Suppressor macrophage (primary cell): ENCODE data around the gene FOXQ1.
"Not testable (repeated sequence)": the region's sequence is repeated elsewhere in the genome, so short reads cannot be mapped to it uniquely, and the experiment has no call there.

ENCODE experiments used
- DNase-seq, 4 experiments: peaks; one replicate each; pipeline ENCODE4 v3.0.0-alpha.2; 2020 to 2022

The FOXQ1 gene

DNA sequence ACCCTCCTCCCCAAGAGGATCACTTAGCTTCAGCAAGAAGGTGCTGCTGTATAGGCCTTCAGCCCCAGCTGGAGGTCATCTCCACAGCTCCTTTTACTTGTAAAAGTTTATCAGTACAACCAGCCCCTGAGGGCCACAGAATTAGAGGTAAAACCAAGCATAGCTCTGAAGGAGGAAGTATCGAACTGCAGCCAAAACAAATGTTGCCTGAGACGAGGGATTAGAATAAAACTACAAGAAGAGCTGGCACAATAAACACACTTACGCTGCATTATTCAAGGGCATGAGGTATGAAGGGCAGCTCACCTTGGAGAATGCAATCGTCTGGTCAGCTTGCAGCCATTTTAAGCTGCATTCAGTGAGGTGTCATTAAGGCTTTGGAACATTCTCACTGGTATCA is 21.1 kb upstream of the FOXQ1 start:
- no peak for DNase-seq

DNA sequence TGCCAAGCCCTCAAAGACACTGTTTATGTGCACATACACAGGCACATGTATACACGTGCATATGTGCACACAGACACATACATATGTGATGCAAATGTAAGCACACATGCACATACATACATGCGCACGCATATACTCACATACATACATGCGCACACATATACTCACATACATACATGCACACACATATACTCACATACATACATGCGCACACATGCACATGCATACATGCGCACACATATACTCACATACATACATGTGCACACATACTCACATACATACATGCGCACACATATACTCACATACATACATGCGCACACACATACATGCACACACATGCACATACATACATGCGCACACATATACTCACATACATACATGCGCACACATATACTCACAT is 20.5 kb upstream of the FOXQ1 start:
- DNase-seq: no peak

DNA sequence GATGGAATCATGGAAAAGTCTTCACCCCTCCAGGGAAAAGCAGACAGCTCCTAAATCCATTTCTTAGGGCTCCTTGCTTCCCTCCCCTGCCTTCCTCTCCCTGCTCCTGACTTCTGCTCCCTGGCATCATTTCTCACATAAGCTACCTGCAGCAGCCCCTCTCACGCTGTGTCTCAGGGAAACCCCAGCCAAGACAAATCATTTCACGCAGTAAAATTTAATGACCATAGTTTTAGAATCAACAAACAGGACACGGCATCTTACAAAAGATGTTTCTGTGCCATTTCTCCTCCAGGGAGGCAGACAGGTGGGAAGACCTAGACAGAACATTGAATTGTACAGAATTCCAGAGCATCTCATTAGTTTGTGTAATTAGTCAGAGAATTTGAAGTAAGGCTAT is 16.5 kb upstream of the FOXQ1 start:
- DNase-seq: no peak

DNA sequence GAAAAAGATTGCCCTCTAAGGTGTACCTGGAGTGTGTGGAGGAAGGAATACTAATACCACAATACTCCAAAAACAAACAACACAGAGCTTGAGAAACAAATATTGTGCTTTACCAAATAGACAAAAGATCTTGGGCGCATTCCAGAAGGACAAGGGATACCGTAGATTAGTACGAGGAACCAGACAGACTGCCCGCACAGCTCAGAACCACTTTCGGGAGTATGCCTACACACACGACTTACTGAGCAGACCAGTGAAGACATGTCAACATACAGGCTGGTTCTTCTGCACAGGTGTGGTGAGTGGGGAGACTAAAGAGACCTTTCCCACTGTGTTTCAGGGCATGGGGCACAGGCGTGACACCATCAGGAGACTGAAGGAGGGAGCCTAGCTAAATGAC is 15.8 kb upstream of the FOXQ1 start:
- DNase-seq: no peak

DNA sequence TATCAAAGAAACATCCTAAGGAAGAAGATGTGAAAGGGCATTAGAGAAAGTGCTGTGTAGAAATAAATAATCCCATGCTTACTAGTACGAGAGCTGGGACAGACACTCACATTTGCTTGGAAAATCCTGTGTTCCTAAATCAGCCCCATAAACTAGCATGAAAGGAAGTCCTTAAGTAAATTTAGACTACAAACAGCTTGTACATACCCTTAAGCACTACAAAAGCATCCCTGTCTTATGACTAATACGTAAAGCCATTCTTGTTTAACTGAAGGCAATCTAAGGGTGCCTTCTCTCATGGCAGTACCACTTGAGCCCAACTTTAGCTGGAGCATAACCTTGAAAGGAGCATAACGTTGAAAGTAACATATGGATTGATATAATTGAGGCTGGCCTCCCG is 15.4 kb upstream of the FOXQ1 start:
- no peak for DNase-seq

DNA sequence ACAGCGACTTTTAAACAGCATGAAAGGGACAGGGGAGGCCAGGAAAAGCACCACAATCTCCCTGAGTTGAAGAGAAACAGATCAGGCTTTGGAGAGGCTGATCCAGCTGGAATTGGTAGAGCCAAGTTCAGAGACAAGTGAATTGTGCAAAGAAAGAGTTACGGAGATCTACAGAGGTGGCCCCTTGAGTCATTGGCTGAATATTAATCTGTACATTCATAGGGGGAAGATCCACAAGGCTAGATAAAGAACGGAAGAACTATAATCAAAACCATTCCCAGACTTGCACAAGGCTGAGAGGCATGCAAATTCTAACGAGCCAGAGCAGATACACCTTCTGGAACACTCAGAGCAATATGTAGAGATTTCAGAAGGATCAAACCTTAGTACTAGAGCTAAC is 14.2 kb upstream of the FOXQ1 start:
- no peak for DNase-seq

DNA sequence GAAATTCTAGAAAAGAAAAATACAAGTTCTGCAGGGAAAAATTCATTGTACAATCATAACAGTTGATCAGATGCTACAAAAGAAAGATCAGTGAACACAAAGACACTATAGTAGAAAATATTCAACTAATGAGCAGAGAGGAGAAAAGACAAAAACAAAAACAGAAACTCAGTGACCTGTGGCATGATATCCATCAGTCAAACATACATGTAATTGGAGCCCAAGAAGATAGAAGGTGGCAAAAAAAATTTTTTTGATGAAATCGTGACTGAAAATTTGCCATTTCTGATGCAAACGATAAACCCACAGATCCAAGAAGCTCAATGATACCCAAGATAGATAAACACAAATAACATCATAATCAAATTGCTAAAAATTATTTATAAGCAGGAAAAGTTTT is 13.1 kb upstream of the FOXQ1 start:
- no peak for DNase-seq

DNA sequence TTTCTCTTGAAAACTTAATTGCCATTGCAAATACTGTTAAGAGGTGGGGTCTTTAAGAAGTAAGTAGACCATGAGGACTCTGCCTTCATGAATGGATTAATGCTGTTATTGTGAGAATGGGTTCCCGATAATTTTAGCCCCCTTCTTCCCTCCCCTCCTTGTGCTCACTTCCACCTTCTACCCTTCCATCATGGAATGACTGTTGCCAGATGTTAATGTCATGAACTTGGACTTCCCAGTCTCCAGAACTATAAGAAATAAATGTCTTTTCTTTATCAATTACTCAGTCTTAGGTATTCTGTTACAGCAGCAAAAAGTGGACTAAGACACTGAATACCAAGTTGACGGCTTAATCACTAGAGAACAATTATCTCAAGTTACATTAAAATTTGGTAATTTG is 5.8 kb upstream of the FOXQ1 start:
- DNase-seq: no peak

DNA sequence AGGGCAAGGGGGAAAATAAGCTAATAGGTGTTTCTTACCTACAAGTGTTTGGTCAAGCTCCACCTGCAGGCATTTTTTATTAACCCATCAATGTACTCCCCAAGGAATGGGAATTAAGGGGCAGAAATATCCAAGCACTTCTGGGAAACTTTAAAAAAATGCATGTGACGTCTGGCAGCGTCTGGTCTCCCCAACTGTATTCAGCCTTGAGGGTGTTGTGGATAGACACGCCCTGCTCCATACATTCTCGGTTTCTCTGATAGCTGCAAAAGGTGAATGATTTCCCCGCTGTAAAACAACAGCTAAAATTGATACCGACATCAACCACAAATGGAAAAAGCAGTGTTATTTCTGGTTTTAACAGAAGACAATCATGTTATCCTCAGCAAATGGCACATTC is 2.5 kb upstream of the FOXQ1 start:
- DNase-seq: no peak

DNA sequence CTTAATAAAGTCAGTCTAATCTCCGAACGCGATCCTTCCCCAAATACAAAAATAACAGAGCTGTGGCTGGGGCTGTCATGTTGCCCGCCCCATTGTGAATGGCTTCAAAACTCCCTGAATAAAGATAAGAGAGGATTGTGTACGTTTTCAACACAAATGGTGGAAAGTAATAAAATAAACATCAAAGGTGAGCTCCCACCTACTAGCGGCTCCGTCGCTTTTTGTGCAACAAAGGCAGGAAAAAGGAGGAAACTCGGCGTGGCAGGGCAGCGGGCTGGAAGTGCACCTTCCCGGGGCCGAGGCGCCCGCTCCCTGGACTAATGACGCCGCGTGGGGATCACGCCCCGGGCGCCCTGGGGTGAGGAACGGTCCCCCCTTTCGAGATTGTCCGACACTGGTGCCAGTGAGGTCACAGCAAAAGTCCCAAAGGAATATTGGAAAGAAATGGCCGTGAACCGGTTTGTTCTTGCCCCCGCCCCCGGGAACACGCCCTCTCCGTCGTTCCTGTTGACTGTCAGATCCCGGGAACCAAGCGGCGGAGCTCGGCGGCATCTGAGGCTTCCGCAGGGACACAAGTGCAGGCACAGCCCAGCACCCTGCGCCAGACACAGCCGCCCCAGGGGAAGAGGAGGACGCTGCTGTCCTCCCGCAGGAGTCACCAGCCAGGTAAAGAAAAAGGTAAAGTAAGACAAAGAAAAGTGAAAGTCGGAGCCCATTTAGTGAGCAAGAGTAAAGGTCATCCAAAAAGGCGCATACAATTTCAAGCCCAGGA is 1.1 kb upstream of the FOXQ1 start:
- peak in 1 of 4 experiments; percentile 14 for DNase-seq

DNA sequence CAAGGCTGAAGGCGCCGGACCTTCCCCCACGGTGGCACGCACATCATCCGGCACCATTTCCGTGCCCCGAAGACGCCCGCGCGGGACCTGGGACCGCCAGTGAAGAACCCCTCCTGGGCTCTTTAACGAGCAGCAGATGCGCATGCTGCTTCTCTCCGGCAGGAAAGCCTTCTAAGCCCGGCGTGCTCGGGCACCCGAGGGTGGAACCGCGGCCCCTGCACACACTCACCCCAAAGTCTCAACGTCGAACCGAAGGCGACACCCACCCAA is 240 bp downstream of the FOXQ1 start:
- no peak for DNase-seq

DNA sequence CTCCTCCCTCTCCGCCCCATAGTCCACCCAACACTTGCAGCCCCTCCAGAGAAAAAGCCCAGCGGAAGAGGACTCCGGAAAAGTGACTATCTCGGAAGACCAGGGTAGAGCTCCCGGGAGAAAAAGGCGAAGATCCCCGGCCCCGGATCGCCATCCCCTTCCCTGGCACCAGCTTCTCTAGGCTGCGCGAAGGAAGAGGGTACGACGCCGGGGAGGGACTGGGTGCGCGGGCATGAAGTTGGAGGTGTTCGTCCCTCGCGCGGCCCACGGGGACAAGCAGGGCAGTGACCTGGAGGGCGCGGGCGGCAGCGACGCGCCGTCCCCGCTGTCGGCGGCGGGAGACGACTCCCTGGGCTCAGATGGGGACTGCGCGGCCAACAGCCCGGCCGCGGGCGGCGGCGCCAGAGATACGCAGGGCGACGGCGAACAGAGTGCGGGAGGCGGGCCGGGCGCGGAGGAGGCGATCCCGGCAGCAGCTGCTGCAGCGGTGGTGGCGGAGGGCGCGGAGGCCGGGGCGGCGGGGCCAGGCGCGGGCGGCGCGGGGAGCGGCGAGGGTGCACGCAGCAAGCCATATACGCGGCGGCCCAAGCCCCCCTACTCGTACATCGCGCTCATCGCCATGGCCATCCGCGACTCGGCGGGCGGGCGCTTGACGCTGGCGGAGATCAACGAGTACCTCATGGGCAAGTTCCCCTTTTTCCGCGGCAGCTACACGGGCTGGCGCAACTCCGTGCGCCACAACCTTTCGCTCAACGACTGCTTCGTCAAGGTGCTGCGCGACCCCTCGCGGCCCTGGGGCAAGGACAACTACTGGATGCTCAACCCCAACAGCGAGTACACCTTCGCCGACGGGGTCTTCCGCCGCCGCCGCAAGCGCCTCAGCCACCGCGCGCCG is 822 bp downstream of the FOXQ1 start:
- DNase-seq: peak; percentile 56 to 75 (median 66)

DNA sequence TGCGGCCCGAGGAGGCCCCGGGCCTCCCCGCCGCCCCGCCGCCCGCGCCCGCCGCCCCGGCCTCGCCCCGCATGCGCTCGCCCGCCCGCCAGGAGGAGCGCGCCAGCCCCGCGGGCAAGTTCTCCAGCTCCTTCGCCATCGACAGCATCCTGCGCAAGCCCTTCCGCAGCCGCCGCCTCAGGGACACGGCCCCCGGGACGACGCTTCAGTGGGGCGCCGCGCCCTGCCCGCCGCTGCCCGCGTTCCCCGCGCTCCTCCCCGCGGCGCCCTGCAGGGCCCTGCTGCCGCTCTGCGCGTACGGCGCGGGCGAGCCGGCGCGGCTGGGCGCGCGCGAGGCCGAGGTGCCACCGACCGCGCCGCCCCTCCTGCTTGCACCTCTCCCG is 1.5 kb downstream of the FOXQ1 start:
- no peak for DNase-seq

DNA sequence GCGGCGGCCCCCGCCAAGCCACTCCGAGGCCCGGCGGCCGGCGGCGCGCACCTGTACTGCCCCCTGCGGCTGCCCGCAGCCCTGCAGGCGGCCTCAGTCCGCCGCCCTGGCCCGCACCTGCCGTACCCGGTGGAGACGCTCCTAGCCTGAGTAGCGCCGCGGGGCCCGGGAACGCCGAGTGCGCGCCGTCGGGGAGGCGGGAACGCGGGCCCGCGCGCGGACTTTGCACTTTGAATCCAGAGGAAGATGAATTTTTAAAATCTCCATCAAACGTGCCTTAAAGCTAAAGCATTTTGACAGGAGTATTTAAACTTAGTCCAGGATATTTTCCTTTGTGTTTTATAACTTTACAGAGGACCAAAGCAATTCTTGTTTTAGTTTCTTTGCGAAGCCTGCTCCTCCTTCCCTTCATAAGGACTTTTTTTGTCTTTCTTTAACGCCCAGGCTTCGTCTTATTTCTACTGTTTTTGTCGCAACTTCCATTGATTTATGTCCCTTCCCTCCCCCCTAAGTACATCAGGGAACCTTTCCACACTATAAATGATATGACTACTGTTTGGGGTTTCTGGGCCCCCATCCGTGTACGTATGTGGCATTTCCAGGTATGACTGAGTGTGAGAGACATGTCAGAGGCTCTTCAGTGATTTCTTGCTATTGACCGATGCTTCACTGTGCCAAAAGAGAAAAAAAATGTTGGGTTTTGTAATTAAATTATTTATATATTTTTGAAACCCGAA is 2.0 kb downstream of the FOXQ1 start:
- peak in 2 of 4 experiments; percentile 19 to 39 for DNase-seq

DNA sequence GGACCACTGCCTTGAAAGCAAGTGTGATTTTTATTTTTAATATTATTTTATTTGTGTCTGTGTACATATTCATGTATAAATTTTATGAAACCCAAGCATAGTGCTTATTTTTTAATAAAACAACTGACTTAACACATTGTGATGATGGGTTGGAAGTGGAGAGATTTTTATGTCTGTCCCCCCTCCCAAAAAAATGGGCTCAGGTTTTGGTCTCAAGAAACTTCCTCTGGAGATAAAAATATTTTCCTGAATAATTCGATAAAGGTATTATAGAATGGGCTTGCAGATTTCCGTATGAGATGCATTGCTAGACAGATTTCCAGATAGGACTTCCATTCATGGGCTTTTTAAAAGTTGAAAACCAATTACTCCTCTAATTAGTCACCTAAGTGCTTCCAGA is 2.7 kb downstream of the FOXQ1 start:
- no peak for DNase-seq

DNA sequence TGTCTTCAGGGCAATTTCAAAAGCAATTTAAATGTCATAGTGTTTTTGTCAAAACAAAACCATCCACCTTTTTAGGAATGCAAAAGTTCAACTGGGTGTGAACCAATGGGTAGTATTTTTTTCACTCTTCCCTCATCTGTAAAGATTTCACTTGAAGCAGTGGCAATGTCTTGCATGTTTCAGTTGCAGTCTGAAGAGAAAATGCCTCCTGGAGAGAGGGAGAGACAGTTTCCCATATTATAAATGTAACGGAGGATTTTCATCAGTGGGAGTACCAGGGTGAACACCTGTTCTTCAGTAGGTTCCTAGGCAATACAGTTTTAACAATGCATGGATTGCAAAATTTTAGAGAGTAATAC is 3.3 kb downstream of the FOXQ1 start:
- DNase-seq: no peak

DNA sequence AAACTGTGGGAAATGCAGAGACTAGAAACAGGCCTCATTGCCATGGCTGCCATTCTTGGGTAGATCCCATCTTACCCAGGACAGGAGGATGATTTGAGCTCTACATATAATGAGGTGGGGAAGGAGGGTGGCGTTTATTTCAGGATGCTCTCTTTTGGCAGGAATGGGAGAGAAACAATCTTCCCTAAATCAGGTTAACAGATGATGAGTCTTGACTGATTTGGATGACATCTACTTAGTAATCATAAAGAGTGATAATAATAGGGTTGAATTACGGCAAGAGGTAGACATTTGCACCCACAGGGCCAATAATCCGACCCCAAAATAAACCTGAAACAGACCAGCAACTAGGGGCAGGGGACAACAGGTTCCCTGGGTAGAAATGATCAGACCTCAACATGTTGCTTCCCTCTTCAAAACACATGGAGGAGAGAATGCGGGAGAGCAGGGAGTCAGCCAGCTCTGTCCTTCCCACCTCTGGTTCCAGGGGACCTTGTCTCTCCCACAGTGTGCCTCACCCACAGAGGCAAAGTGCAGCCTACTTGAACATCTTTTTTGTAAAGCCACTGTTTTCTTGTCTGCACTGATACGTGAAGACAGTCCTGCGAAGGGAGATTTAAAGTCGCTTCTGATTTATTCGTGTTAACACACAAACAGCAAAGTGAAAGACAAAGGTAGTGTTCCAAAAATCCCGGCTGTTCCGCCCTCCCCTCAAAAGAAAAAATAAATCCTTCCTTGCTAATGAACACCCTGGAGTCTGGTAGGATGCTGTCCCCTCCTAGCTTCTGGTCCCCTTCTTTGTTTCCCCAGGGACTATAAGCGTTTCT is 3.9 kb downstream of the FOXQ1 start:
- DNase-seq: no peak

DNA sequence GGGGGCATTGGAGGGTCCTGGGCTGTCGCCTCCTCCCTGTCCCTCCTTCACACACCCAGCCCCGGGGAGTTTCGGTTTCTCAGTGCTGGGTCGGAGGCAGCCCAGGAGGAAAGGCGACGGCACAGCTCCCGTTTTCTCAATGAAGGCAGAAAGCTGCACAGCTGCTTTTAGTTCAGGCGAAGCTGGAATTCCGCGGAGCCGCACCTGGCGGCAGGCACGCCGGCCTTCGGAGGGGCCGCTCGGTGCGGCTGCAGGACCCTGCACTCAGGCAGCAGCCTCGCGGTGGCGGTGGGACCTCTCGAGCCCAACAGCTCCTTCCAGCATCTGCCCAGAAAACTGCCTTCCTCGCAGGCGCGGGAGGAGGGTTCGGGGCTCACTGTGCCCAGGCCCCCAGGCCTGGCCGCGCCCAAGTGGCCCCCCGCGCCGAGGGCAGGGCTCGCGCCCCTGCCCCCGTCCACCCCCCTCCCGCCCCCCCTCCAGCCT is 4.6 kb downstream of the FOXQ1 start:
- peak in 2 of 4 experiments; percentile 15 to 19 for DNase-seq

DNA sequence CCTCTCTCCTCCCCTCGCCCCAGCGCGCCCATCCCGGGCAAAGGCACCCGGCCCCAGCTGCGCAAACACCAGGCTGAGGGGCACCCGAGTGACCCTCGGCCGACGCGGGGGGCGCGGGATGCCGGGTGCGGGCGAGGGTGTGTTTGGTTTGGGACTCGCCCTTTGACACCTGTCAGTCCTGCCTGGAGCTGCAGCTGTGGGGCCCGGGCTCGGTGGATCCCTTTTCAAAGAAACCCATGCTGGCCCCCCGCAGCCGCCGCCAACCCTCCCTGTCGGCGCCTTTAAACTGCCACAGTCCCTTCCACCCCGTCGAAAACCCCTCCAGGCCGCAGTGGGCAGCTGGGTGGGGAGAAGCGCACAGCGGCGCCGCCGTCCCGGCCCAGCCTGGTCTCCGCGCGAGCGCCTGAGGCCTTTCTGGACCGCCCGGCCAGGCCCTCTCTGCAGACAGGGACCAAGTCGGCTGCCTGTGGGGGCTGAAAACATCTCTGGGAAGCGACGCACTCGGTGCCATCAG is 5.5 kb downstream of the FOXQ1 start:
- DNase-seq: no peak

DNA sequence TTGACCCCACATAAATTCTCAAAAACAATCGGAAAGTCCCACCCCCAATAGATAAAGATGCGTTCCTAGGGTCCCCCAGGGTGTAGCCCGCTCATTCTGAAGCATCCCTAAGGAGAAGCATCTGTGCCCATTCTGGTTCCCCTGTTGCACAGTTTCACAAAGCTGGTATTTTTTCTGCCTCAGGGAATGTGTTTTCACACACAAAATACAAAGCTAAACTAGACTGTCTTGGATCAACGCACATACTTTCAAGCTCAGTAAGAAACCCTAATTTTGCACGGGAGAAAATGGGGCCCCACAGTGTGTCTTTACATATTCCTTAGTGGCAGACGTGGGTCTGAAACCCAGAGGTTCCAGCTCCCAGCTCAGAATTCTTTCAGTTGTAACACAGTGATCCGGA is 6.1 kb downstream of the FOXQ1 start:
- no peak for DNase-seq

DNA sequence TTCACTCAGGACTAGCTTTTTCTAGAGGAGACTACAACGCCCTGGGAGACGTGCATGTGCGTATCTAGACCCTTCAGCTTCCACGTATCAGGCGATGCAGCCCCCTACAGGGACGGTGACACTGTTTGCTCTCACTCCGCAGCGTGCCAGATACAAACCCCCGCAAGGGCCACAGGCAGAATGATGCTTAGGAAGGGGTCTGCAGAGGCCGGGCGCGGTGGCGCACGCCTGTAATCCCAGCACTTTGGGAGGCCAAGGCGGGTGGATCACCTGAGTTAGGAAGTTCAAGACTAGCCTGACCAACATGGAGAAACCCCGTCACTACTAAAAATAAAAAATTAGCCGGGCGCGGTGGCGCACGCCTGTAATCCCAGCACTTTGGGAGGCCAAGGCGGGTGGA is 6.7 kb downstream of the FOXQ1 start:
- not testable (repeated sequence) for DNase-seq

DNA sequence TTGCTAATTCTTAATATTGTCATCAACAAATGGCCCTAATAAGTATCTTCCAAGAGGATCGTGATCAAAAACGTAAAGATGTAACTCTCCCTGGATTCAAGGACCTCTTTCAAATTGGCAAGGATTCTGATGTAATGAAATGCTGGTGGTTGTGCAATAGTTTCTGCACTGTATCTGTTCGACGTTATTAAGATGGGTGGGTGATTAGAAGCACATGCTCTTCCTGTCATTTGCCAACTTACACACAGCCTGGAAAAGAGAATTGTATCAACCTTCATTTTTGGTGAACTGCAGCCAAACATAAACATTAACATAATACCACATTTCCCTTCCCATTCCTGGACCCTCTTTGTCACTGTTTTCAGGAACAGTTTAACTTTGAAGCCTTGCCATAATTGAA is 9.8 kb downstream of the FOXQ1 start:
- peak in 2 of 4 experiments; percentile 18 to 25 for DNase-seq
